Measurements from ENCODE around the gene FBXL14.

DNA sequence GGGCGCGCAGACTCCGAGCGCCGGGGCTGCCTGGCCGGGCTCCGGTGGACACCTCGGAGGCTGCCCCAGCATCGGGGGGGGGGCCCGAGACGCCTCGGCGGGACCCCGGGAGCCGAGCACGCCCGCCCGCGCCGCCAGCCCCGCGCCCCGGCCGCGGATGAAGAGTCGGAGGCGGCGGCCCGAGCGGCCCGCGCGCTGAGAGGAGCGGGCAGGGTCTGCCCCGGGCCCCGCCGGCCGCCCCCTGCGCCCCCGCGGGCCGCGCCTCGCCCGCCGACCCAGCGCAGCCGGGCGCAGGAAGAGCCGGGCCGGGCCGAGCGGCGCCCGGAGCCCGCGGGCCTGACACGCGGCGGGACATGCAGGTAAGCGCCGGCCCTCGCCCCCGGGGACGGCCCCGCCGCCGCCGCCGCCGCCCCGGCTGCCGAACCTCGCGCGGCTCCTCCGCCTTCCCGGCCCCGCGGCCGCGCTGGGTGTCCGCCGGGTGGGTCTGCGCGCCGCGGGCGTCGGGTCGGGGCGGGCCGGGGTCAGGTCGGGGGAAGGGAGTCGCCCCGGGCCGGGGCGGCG is 63.7 kb downstream of the FBXL14 start:
- TF ChIP-seq BHLHE40 (IDR thresholded peaks at IDR 0.05; ENCODE audit: low read length) (no peak), ELK1 (CRISPR knock-in tag; IDR thresholded peaks at IDR 0.05) (no peak), ATF7 (IDR thresholded peaks at IDR 0.05) (no peak), POLR2A (conservative IDR thresholded peaks at IDR 0.05) (no peak), FOS (IDR thresholded peaks at IDR 0.05; ENCODE audit: extremely low read depth, insufficient read length) (no peak), ZNF695 (CRISPR knock-in tag; IDR thresholded peaks at IDR 0.05) (no peak), FOXK1 (CRISPR knock-in tag; IDR thresholded peaks at IDR 0.05; ENCODE audit: borderline replicate concordance) (no peak), RBM39 (optimal IDR thresholded peaks at IDR 0.05; ENCODE audit: low read depth, low read length) (no peak), ZNF263 (CRISPR knock-in tag; IDR thresholded peaks at IDR 0.05; ENCODE audit: borderline replicate concordance) (no peak)
- TF ChIP-seq, protein P1, sequence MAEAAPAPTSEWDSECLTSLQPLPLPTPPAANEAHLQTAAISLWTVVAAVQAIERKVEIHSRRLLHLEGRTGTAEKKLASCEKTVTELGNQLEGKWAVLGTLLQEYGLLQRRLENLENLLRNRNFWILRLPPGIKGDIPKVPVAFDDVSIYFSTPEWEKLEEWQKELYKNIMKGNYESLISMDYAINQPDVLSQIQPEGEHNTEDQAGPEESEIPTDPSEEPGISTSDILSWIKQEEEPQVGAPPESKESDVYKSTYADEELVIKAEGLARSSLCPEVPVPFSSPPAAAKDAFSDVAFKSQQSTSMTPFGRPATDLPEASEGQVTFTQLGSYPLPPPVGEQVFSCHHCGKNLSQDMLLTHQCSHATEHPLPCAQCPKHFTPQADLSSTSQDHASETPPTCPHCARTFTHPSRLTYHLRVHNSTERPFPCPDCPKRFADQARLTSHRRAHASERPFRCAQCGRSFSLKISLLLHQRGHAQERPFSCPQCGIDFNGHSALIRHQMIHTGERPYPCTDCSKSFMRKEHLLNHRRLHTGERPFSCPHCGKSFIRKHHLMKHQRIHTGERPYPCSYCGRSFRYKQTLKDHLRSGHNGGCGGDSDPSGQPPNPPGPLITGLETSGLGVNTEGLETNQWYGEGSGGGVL (CRISPR knock-in tag; IDR thresholded peaks at IDR 0.05) = no peak
- TF ChIP-seq, protein P2, sequence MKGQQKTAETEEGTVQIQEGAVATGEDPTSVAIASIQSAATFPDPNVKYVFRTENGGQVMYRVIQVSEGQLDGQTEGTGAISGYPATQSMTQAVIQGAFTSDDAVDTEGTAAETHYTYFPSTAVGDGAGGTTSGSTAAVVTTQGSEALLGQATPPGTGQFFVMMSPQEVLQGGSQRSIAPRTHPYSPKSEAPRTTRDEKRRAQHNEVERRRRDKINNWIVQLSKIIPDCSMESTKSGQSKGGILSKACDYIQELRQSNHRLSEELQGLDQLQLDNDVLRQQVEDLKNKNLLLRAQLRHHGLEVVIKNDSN (CRISPR knock-in tag; IDR thresholded peaks at IDR 0.05) = no peak
